ENCODE measurements around the gene NRIP1. TPM values are rescaled to one million over a fixed set of nuclear protein-coding genes. Genes with fewer than 3 reads are reported as not detected.

NRIP1 gene
- total and polyA plus RNA-seq, 7 donors, result 10.2 to 35.3 (median 26.3) TPM

DNA sequence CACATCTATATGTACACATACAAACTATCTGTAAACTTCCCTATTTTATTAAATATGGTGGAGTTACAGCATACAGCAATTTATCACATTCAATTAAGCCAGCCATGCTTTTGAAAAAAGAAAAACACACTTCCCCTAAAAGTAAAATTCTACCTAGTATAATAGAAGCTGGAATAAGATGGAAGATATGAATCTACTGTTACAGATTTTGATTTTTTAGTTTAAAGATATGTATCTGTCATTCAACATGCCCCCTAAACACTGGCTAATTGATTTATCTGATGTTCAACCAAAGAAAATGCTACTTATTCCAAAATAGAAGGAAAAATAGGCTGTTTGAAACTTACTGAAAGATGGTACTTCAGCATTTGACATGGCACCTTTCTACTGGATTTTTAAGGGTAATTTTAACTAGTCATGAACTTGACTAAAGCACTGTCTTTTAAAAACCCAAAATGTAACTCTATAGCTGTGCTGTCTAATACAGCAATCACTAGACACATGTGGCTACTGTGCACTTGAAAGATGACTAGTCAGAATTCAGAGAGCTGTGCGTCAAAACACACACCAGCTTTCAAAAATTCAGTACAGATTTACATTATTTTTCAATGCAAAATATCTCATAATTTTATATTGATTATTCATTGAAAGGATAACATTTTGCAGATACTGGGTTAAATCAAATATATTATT, 25.0 kb downstream of the NRIP1 start:
- WGBS, 2 donors, result 95 to 99% methylated on average over 1 of the region's 1 CpG
- H3K4me1 ChIP-seq, result peaks cover 0 to 4% (median 2%) of the 10 kb centered on the region in 4 donors
- H3K27me3 ChIP-seq, result no peaks in the 10 kb centered on the region
- H3K36me3 ChIP-seq, result peaks cover 0 to 12% (median 0%) of the 10 kb centered on the region in 4 donors
- intact Hi-C loops (cut with DNase I), result no loop called here
- no peak for DNase-seq
- no peak for TF ChIP-seq POLR2A (IDR thresholded peaks at IDR 0.05)
- no peak for TF ChIP-seq POLR2AphosphoS5 (IDR thresholded peaks at IDR 0.05)
- TF ChIP-seq, protein P1, sequence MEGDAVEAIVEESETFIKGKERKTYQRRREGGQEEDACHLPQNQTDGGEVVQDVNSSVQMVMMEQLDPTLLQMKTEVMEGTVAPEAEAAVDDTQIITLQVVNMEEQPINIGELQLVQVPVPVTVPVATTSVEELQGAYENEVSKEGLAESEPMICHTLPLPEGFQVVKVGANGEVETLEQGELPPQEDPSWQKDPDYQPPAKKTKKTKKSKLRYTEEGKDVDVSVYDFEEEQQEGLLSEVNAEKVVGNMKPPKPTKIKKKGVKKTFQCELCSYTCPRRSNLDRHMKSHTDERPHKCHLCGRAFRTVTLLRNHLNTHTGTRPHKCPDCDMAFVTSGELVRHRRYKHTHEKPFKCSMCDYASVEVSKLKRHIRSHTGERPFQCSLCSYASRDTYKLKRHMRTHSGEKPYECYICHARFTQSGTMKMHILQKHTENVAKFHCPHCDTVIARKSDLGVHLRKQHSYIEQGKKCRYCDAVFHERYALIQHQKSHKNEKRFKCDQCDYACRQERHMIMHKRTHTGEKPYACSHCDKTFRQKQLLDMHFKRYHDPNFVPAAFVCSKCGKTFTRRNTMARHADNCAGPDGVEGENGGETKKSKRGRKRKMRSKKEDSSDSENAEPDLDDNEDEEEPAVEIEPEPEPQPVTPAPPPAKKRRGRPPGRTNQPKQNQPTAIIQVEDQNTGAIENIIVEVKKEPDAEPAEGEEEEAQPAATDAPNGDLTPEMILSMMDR (IDR thresholded peaks at IDR 0.05), result no peak
- TF ChIP-seq EP300 (IDR thresholded peaks at IDR 0.05), result no peak
- H3K27ac ChIP-seq, result no peak overlapping the region
- no peak overlapping the region for H3K4me3 ChIP-seq
- no peaks in the 10 kb centered on the region for H3K9me3 ChIP-seq

DNA sequence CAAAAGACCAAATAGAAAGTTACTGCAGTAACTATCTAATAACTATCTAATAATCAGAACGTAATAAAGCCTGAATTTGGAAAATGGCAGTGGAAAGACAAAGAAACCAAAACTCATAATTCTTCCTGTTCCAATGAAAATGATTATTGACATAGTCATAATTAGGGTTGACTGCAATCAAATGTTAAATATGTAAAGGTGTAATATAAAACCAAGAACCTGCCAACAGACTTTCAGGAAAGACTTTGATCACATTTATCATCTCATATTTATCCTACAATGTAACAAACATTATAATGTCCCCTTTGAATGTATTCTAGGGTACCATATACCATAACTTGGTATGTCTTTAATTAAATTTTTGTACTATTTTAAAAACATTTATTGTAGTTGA, 26.9 kb downstream of the NRIP1 start:
- WGBS, 2 donors, result 29 to 64% methylated on average over 1 of the region's 1 CpG
- H3K4me3 ChIP-seq, result no peak overlapping the region
- DNase-seq, result no peak
- no peaks in the 10 kb centered on the region for H3K9me3 ChIP-seq
- H3K4me1 ChIP-seq, result peaks cover 0 to 17% (median 12%) of the 10 kb centered on the region in 4 donors
- intact Hi-C loops (cut with DNase I), result no loop called here
- H3K27ac ChIP-seq, result no peak overlapping the region
- TF ChIP-seq POLR2AphosphoS5 (IDR thresholded peaks at IDR 0.05) (no peak), POLR2A (IDR thresholded peaks at IDR 0.05) (no peak), EP300 (IDR thresholded peaks at IDR 0.05) (no peak)
- TF ChIP-seq, protein P1 (IDR thresholded peaks at IDR 0.05), result no peak
- no peaks in the 10 kb centered on the region for H3K27me3 ChIP-seq
- H3K36me3 ChIP-seq, result peaks cover 0 to 9% (median 0%) of the 10 kb centered on the region in 4 donors

DNA sequence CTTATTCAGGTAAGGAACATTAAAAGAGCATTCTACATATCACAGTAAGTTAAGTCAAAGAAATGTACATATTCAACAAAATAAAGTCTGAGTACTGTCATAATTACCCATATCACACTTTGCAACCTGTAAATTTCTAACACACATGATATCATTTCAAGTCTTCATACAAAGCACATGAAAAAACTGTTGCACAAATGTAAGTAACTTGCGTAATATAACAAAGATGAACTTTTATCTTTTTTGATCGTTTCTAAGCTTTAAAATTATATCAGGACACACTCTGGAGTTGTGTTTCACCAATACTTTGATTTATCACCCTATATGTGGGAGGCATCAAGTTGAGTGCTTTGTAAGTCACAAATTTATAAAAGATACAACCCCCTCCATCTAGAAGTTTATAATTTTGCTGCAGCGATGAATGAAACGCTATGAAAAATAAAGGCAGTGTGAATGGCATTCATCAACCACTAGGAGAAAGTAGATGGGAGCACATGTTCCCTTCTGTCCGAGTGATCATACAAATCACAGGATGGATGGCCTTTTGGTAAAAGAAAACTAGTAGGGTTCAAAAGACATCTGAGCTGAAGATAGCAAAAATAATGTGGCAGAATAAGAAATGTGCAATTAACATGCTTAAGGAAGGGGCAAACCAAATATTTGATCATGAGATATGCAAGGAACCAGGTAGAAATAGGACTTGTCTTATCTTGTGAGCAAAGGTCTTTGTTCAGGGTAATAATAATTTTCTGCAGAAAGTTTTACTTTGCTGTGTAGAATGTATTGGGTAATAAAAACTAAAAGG, 27.5 kb downstream of the NRIP1 start:
- Histone ChIP-seq H3K4me3 (no peak overlapping the region), H3K27me3 (no peaks in the 10 kb centered on the region), H3K4me1 (peaks cover 0 to 17% (median 14%) of the 10 kb centered on the region in 4 donors), H3K36me3 (peaks cover 0 to 3% (median 0%) of the 10 kb centered on the region in 4 donors), H3K27ac (no peak overlapping the region), H3K9me3 (no peaks in the 10 kb centered on the region)
- WGBS, 2 donors, result 50 to 73% methylated on average over 5 of the region's 5 CpGs
- TF ChIP-seq POLR2AphosphoS5 (IDR thresholded peaks at IDR 0.05), result no peak
- TF ChIP-seq, protein P1 (IDR thresholded peaks at IDR 0.05), result no peak
- no peak for TF ChIP-seq POLR2A (IDR thresholded peaks at IDR 0.05)
- no peak for TF ChIP-seq EP300 (IDR thresholded peaks at IDR 0.05)
- no peak for DNase-seq
- intact Hi-C loops (cut with DNase I), result no loop called here

DNA sequence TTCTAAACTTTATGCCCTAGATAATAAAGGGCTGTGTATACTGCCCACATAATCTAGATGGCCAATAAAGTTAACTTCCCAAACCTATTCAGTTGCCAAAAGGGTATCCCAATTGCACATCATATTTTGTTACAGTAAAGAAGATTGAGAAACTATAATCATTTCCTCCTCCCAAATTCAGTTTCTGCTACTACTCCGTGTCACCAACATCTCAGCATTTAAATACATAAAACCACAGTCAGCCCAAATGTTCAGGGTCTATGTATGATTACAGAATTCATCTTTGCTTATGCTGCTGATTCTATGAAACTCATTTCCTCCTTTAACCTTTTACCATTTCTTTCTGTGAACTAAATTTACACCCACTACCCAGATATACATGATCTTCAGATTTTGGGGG, 28.6 kb downstream of the NRIP1 start:
- H3K27ac ChIP-seq, result no peak overlapping the region
- no peak for DNase-seq
- H3K9me3 ChIP-seq, result no peaks in the 10 kb centered on the region
- peaks cover 0 to 17% (median 14%) of the 10 kb centered on the region in 4 donors for H3K4me1 ChIP-seq
- H3K36me3 ChIP-seq, result no peaks in the 10 kb centered on the region
- 11 to 32% methylated on average over 1 of the region's 1 CpG for WGBS, 2 donors
- H3K27me3 ChIP-seq, result no peaks in the 10 kb centered on the region
- TF ChIP-seq, protein P1 (IDR thresholded peaks at IDR 0.05), result no peak
- no peak for TF ChIP-seq POLR2A (IDR thresholded peaks at IDR 0.05)
- TF ChIP-seq POLR2AphosphoS5 (IDR thresholded peaks at IDR 0.05), result no peak
- no peak for TF ChIP-seq EP300 (IDR thresholded peaks at IDR 0.05)
- intact Hi-C loops (cut with DNase I), result no loop called here
- H3K4me3 ChIP-seq, result no peak overlapping the region
